DOHH2 (cell line): ENCODE results near the gene SSNA1.

Source experiments
- H3F3A ChIP-seq: fragments of 200-600 bp; sonication (generic), shearing (Covaris generic); 2 replicates; pipeline ENCODE4 v1.6.0; 2016; ENCODE audit warnings: antibody characterized with exemption, mild to moderate bottlenecking; ENCODE audit not compliant: control insufficient read depth, insufficient read depth
- H3K27ac ChIP-seq: fragments of 200-600 bp; sonication (generic); 2 replicates; pipeline ENCODE4 v1.5.1; 2014; ENCODE audit warnings: low read depth, mild to moderate bottlenecking, low read length, moderate library complexity
- H3K27me3 ChIP-seq: fragments of 200-600 bp; sonication (generic); 2 replicates; pipeline ENCODE4 v1.6.1; 2014; ENCODE audit warnings: mild to moderate bottlenecking, low read length, mixed read lengths; ENCODE audit not compliant: control insufficient read depth
- H3K36me3 ChIP-seq: fragments of 200-600 bp; sonication (generic); 2 replicates; pipeline ENCODE4 v1.6.1; 2014; ENCODE audit warnings: mild to moderate bottlenecking, low read length, moderate library complexity, mixed read lengths; ENCODE audit not compliant: control insufficient read depth
- H3K4me1 ChIP-seq: fragments of 200-600 bp; sonication (generic); 2 replicates; pipeline ENCODE4 v1.6.1; 2014; ENCODE audit warnings: mild to moderate bottlenecking, low read length, mixed read lengths; ENCODE audit not compliant: control insufficient read depth
- H3K4me2 ChIP-seq: fragments of 200-600 bp; sonication (generic); 2 replicates; pipeline ENCODE4 v1.6.0; 2014; ENCODE audit warnings: mild to moderate bottlenecking, low read length, moderate library complexity
- H3K4me3 ChIP-seq: fragments of 200-600 bp; sonication (generic); 2 replicates; pipeline ENCODE4 v1.5.1; 2014; ENCODE audit warnings: mild to moderate bottlenecking, low read length, mixed read lengths
- H3K79me2 ChIP-seq: fragments of 200-600 bp; sonication (generic); 2 replicates; pipeline ENCODE4 v1.6.1; 2014; ENCODE audit warnings: mild to moderate bottlenecking, low read length, mixed read lengths; ENCODE audit not compliant: control insufficient read depth
- H3K9me2 ChIP-seq: fragments of 200-600 bp; sonication (generic); replicated peaks from 2 replicates; pipeline ENCODE4 v1.6.1; 2014; ENCODE audit warnings: mild to moderate bottlenecking, low read length, mixed read lengths; ENCODE audit not compliant: control insufficient read depth
- H3K9me3 ChIP-seq: fragments of 200-600 bp; sonication (generic); 2 replicates; pipeline ENCODE4 v1.6.1; 2014; ENCODE audit warnings: antibody characterized with exemption, low read length, mixed read lengths; ENCODE audit not compliant: control insufficient read depth, insufficient read depth
- H4K20me1 ChIP-seq: fragments of 200-600 bp; sonication (generic); 2 replicates; pipeline ENCODE4 v1.6.0; 2014; ENCODE audit warnings: low read depth, mild to moderate bottlenecking, antibody characterized with exemption, low read length, moderate library complexity; ENCODE audit not compliant: control insufficient read depth, insufficient read depth
- EZH2phosphoT487 ChIP-seq: fragments of 200-600 bp; sonication (generic); IDR thresholded peaks from 2 replicates; pipeline ENCODE4 v1.6.1; 2017; ENCODE audit warnings: borderline replicate concordance, mild to moderate bottlenecking, antibody characterized with exemption, low read length, moderate library complexity, mixed read lengths
- TF ChIP-seq, protein P1 (sequence below): fragments of 200-600 bp; sonication (generic); IDR thresholded peaks from one replicate; pipeline ENCODE4 v1.5.1; 2014; ENCODE audit warnings: antibody characterized with exemption, mild to moderate bottlenecking, low read depth, low read length; ENCODE audit not compliant: poor library complexity, severe bottlenecking

SSNA1 gene

DNA sequence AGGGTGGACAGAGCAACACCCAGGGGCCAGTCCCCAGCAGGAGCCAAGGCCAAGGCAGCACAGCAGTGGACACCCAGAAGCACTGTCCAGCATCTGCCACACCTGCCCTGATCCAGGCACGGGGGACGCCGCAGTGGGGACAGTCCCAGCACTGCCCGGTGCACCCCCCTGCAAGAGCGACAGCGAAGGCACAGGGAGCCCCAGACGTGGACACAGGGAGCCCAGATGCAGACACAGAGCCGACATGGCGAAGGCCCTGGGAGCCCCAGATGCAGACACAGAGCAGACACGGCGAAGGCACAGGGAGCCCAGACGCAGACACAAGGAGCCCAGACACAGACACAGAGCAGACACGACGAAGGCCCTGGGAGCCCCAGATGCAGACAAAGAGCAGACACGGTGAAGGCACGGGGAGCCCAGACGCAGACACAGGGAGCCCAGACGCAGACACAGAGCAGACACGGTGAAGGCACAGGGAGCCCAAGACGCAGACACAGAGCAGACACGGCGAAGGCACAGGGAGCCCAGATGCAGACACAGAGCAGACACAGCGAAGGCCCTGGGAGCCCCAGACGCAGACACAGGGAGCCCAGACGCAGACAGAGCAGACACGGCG, 4.4 kb upstream of the SSNA1 start:
- Histone ChIP-seq H3K9me3 (no peaks in the 10 kb centered on the region), H3F3A (no peaks in the 10 kb centered on the region), H3K4me3 (no peak overlapping the region), H3K4me2 (no peak overlapping the region), H3K27ac (no peak overlapping the region), H4K20me1 (no peaks in the 10 kb centered on the region), H3K79me2 (peaks cover 41% of the 10 kb centered on the region), H3K9me2 (no peaks in the 10 kb centered on the region), H3K4me1 (peaks cover 16% of the 10 kb centered on the region), H3K36me3 (peaks cover 58% of the 10 kb centered on the region), H3K27me3 (no peaks in the 10 kb centered on the region)
- TF ChIP-seq, protein P1, sequence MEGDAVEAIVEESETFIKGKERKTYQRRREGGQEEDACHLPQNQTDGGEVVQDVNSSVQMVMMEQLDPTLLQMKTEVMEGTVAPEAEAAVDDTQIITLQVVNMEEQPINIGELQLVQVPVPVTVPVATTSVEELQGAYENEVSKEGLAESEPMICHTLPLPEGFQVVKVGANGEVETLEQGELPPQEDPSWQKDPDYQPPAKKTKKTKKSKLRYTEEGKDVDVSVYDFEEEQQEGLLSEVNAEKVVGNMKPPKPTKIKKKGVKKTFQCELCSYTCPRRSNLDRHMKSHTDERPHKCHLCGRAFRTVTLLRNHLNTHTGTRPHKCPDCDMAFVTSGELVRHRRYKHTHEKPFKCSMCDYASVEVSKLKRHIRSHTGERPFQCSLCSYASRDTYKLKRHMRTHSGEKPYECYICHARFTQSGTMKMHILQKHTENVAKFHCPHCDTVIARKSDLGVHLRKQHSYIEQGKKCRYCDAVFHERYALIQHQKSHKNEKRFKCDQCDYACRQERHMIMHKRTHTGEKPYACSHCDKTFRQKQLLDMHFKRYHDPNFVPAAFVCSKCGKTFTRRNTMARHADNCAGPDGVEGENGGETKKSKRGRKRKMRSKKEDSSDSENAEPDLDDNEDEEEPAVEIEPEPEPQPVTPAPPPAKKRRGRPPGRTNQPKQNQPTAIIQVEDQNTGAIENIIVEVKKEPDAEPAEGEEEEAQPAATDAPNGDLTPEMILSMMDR, result no peak
- TF ChIP-seq EZH2phosphoT487, result no peak

DNA sequence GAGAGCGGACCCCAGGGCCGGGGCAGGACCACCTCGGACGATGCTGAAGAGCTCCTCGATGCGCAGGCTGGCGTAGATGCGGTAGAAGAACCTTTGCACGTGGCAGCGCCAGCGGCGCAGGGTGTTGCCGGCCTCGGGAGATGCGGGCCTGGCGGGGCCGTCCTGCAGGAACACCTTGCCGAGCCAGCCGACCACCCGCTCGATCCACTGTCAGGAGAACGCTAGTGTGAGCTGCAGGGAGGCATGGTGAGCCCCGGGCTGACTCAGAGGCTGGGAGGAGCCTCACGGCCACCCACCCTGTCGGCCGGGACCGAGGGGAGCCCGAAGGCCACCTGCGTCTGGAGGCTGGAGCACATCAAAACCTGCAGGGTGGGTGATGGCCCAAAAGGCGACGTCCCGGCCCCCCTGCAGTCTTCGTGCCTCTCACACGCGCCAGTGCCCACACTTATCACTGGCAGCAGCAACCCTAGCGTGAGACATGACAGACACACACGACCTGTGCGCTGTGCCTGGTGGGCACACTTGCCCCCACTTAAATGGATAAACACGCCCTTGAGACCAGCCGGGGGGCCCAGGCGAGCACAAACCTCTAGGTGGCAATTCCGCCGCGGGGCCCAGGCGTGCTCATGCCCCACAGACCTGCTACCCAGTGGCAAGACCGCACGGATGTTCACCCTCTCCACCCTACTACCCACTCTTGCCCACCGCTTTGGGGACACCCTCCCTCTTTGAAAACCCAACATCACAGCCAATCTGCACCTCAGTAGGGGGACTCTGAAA, 3.4 kb upstream of the SSNA1 start:
- Histone ChIP-seq H3K4me1 (peaks cover 24% of the 10 kb centered on the region), H3K9me2 (no peaks in the 10 kb centered on the region), H4K20me1 (no peaks in the 10 kb centered on the region), H3K4me3 (no peak overlapping the region), H3K79me2 (peaks cover 50% of the 10 kb centered on the region), H3K36me3 (peaks cover 60% of the 10 kb centered on the region), H3K9me3 (no peaks in the 10 kb centered on the region), H3K27ac (no peak overlapping the region), H3K4me2 (no peak overlapping the region), H3F3A (no peaks in the 10 kb centered on the region), H3K27me3 (no peaks in the 10 kb centered on the region)
- TF ChIP-seq, protein P1, result no peak
- no peak for TF ChIP-seq EZH2phosphoT487

DNA sequence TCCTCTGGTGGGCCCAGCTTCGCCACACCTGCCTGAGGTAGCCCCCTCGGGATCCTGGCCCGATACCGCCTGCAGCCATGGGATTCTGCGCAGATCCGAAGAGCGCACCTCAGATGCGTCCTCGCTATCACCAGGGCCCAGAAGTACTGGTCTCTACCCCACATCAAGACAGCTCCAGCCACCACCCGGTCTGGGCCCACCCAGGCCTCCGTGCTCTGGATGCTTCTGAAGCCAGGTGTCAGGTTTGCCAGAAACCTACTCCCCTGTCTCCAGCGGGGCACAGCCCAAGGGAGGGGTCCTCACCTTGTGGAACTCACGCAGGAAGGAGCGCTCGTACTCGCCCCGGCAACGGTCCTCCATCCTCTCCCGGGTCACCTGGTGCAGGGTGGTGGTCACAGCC, 2.6 kb upstream of the SSNA1 start:
- no peaks in the 10 kb centered on the region for H3K9me2 ChIP-seq
- no peaks in the 10 kb centered on the region for H3K9me3 ChIP-seq
- peaks cover 60% of the 10 kb centered on the region for H3K36me3 ChIP-seq
- no peak overlapping the region for H3K27ac ChIP-seq
- TF ChIP-seq, protein P1, result no peak
- TF ChIP-seq EZH2phosphoT487, result no peak
- no peaks in the 10 kb centered on the region for H3K27me3 ChIP-seq
- peak overlapping the region; percentile 72; the same call in 1 of the 2 replicates for H3K4me2 ChIP-seq
- no peak overlapping the region for H3K4me3 ChIP-seq
- H3K4me1 ChIP-seq, result peaks cover 29% of the 10 kb centered on the region
- peaks cover 59% of the 10 kb centered on the region for H3K79me2 ChIP-seq
- no peaks in the 10 kb centered on the region for H3F3A ChIP-seq
- H4K20me1 ChIP-seq, result no peaks in the 10 kb centered on the region
